A549 treated with CpdA at 1 μM for 4 hours (cell line): ENCODE results near the gene DCST2. TPM values are rescaled to one million over a fixed set of nuclear protein-coding genes. Genes with fewer than 3 reads are reported as not detected.

Experiments
- total RNA-seq: library from RNA; stranded (reverse); fragments of 200-300 nt; extraction: Qiagen RNA extraction; gene quantifications from 5 replicates; pipeline ENCODE4 v1.2.3, GENCODE V29; 2022; ENCODE audit warnings: low read depth

DCST2 gene
- 0.32 to 0.79 TPM (median 0.43 TPM) in 4 of 5 replicates, not detected in the other for total RNA-seq

DNA sequence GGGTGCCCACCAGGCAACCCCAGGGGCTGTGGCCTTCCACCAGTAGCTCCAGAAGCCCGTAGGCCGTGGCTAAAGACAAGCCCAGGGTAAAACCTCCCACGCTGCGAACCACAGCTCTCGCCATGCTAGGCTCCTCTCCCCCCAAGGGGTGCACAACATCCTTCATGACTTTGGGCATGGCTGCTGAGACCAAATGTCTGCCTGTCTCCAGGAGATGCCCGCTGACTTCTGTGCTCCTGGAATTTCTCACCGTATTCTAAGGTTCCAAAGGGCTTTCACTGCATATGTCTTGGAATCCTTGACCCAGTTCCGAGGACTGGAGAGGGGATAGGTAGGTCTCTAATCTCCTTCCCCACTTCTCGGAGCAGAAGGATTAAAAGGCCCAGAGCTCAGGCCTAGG, at the start of gene DCST2, which contains the start of gene DCST1:
Gene DCST2, minus strand, starts transcription at position 258 of the 400 bp plus-strand sequence. Its CDS starts 80 bp downstream, at position 178.
Gene DCST1, plus strand, starts transcription at position 301 of the 400 bp plus-strand sequence. CDS start 213 bp downstream, outside the sequence.

DNA sequence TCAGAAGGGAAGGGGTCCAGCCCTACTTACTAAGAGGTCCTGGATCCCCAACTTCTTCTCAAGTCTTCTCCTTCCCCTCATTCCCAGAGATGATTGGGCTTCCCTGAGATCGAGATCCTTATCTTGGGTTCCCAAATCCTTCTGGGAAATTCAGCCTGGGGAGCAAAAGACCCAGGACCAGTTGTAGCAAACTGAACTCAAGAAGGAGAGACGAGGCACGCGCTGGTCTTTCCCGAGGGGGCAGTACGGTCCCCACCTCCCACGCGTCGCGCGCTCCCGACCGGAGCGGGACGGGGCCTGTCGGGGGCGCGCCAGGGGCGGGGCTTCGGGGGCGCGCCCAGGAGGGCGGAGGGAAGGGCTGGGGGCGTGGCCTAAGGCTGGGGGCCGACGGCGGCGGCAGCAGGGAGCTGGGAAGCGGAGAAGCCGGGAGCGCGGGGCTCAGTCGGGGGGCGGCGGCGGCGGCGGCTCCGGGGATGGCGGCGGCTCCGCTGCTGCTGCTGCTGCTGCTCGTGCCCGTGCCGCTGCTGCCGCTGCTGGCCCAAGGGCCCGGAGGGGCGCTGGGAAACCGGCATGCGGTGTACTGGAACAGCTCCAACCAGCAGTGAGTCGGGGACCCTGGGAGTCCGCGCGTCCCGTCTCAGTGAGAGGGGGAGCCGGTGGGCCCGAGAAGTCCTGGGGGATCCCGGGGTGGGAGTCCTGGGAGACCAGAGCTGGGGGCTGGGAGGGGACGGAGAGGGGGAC, 45.1 kb upstream of the DCST2 start, which contains the start of gene EFNA3:
Gene EFNA3, plus strand, starts transcription at position 369 of the 741 bp plus-strand sequence. Its CDS starts 105 bp downstream, at position 474.

DNA sequence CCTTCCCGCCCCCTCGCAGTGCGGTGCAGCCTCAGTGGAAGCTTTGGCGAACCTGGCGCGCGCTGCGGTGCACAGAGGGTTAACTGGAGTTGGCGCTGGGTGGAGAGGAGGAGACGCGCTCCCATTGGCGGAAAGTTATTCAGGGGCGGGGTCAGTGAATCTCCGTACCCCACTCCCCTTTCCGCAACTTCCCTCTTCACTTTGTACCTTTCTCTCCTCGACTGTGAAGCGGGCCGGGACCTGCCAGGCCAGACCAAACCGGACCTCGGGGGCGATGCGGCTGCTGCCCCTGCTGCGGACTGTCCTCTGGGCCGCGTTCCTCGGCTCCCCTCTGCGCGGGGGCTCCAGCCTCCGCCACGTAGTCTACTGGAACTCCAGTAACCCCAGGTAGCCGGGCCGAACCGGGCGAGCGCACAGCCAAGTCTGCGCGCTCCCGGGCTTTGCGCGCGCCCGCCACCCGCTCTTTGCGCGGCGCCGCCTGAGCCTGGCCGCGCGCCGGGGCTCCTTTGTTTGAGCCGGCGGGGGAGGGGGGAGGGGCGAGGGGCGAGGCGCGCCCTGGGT, 30.0 kb upstream of the DCST2 start, which contains the start of gene EFNA4:
Gene EFNA4, plus strand, starts transcription at position 191 of the 561 bp plus-strand sequence. Its CDS starts 84 bp downstream, at position 275.

DNA sequence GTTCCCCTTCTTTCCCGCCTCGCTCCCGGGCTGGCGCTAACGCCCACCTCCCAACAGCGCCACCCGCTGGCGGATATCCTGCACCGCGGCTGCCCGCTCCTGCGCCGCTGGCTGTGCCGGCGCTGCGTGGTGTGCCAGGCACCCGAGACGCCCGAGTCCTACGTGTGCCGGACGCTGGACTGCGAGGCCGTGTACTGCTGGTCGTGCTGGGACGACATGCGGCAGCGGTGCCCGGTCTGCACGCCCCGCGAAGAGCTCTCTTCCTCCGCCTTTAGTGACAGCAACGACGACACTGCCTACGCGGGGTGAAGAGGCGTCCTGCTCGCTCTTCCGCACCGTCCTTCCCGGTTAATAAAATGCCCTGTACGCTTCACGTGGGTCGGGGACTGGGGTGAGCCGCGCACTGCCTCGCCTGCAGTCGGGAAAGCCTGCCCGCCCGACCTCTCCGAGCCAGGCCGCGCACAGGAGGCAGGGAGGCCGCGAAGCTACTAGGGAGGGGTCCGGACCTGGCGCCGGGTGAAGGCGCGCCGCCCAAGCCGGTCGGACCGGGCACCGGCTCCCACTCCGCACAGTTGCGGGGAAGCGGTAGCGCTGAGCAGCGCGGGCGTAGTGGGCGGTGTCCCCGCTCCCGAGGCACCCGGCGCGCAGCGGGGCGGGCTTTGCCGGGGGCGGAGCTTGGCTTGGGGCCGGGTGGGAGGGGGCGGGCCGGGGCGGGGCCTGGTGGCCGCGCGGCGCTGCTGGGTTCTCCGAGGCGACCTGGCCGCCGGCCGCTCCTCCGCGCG, 17.2 kb upstream of the DCST2 start, which contains the start of gene ADAM15:
Gene ADAM15, plus strand, starts transcription at position 757 of the 782 bp plus-strand sequence. CDS start 71 bp downstream, outside the sequence.

DNA sequence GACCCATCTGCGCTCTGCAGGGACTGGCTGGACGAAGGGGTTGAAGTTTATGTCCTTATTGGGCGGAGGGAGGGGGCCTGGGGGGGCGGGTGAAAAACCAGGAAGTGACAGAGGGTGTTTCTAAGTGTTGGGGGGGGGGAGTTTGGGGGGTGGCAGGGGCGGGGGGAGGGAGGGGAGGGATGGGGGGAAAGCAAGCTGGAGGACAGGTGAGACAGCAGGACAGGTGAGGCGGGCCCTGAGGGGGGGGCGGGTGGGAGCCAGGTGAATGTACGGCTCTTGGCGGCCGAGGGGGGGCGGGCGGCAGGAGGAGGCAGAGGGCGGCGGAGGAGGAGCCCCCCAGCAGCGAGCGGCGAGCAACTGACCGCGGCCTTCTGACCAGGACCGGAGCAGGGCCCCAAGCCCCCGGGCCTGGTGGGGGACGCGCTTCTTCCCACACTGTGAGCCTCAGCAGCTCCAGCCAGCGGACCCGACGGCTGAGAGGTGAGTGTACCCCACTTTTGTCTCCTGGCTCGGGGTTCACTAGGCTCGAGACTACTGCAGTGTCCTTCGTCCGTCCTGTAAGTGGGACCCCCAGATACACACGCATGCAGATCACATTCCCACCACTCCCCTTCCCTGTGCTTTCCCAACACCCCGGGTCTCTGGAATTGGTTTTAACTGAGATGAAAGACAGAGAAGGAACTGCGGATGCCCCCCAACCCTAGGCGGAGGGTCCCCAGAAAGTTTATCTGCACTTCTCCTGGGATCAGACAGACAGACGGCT, 30.9 kb downstream of the DCST2 start, which contains the start of gene ZBTB7B:
Gene ZBTB7B, plus strand, starts transcription at position 339 of the 763 bp plus-strand sequence. CDS start 11,859 bp downstream, outside the sequence.

DNA sequence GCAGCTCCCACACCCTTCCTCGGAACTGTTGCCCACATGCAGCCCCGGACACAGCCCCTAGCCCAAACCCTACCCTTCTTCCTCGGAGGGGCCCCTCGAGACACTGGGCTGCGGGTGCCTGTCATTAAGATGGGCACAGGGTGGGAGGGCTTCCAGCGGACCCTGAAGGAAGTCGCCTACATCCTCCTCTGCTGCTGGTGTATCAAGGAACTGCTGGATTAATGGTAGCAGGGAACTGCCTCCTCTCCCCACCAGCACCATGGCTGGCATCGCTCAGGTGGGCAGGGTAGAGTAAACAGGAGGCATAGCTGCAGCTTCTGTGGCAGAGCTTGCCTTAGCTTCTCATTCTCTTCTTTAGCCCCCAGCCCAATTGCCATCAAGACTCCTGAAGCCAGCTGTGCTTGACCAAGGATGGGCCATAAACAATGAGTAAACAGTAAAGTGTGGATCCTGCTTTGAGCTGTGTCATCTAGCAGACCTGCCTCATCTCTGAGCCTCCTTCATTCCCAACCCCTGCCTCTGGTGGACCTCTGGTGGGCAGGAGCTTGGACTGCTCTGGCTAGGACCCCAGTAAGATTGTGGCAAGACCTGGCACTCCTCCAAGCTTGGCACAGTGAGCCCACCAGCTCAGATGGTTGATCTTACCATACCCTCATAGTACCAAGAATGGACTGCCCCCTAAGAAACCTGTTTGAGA, 39.9 kb downstream of the DCST2 start, which contains the start of gene LENEP:
Gene LENEP, plus strand, starts transcription at position 15 of the 697 bp plus-strand sequence. Its CDS starts 22 bp downstream, at position 37.

DNA sequence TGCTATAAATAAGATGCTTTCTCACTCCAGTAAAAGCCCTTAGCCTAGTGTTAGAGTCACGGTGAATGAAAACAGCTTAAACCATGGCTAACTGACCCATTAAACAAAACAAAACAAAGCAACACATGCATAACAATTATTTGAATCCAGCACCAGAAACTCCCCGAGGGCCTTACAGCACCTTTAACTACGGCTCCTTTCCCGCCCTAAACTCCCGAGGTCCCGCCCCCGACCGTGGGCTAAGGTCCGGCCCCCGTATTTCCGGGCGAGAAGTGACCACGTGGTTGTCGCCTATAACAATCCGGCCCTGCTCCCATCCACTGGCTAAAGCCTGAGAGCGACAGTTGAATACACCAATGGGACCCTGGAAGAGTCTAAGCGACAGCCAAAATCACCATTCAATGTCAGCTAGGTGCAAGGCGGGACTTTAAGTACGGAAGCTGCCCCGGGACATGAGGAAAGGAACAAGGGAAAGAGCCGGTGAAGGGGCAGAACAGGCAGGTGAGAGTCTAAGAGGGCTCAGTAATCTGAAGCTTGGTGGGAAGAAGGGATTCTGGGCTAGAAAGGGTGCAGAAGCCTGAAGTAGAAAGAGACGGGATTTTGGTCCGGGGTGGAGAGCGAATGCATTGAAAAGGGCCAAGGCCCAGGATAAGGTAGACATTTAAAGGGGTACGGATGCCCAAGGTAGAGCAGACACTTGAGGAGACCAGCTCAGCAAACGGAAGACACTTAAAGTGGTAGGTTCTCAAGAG, 50.5 kb downstream of the DCST2 start, which contains the start of gene FLAD1:
Gene FLAD1, plus strand, starts transcription at position 448 of the 752 bp plus-strand sequence. CDS start 351 bp downstream, outside the sequence.

DNA sequence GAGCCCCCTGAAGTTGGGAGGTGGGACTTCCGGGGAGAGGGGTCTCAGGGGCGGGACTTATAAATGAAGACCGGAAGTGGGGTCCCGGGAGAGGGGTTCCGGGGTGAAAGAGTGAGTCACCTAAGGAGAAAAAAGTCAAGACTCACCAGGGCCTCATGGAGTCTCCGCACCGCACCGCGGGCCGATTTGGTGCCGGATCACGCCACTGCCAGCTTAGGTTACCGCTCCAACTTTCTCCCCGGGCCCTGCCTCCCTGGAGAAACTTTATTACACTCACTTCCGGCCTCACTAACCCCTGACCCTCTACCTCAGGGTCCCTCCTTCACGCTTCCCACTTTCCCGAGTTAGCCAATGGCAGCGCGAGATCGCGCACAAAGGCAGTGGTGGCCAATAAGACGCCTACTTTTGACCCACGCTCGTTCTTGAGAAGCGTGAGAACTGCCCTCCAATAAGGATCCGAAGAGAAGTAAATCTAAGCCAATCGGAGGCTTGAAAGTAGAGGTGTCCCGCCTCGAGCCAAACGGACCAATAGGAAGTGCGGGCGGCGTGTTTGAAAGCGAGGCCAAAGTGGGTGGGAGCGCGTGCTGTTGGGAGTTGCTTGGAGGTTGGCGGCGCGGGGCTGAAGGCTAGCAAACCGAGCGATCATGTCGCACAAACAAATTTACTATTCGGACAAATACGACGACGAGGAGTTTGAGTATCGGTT, 59.3 kb downstream of the DCST2 start, which contains the start of gene CKS1B:
Gene CKS1B, plus strand, starts transcription at position 580 of the 706 bp plus-strand sequence. Its CDS starts 65 bp downstream, at position 645.

DNA sequence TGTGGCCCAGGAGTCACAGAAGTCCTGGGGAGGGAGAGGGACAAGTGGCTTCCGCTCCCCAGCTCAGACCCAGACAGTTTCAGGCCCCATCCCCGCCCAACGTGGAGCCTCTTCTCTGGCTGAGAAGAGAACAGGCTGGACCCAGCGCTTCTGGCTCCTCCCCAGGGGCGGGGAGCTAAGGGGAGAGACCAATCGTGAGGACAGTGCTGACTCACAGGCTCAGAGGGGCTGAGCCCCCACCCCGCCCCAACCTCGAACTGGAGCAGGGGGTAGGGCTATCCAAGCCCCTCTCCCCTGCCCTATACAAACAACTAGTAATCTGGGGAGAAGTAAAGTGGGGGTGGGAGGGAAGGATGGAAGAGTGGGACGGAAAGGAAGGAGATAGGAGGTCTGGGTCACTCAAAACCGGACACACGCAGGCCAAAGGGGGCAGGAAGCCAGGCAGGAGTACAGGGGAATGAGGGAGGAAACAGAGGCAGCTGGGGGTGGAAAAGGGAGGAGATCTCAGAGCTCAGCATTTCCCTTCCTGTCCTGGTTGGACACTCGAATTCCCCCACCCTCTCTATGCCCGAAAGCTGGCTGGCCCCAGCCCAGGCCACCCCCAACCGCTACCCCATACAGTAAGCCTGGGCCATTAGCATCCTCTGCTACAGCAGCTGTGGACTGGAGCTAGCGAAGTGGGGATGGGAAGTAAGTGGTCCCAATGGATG, 62.8 kb downstream of the DCST2 start, which contains the start of gene SHC1:
Gene SHC1, minus strand, starts transcription at position 117 of the 710 bp plus-strand sequence. CDS start 221 bp downstream, outside the sequence.

Other genes with a start within 250 kb of the DCST2 start
- gene KCNN3, start 163.5 kb downstream of the DCST2 start, total RNA-seq, result 0.05 to 0.07 TPM (median 0.05 TPM) in 3 of 5 replicates, not detected in the others
- 38.2 to 44.2 TPM (median 41.9 TPM) in 5 replicates for gene PMVK, start 97.1 kb downstream of the DCST2 start, total RNA-seq
- gene PBXIP1, start 77.7 kb downstream of the DCST2 start, total RNA-seq, result 12.4 to 16.4 TPM (median 15.2 TPM) in 5 replicates
- 19.2 to 24.9 TPM (median 22.4 TPM) in 5 replicates for gene PYGO2, start 72.0 kb downstream of the DCST2 start, total RNA-seq
- 128 to 148 TPM (median 144 TPM) in 5 replicates for gene SHC1, start 63.0 kb downstream of the DCST2 start, total RNA-seq
- gene CKS1B, start 59.1 kb downstream of the DCST2 start, total RNA-seq, result 314 to 378 TPM (median 356 TPM) in 5 replicates
- 38.6 to 46.1 TPM (median 42.8 TPM) in 5 replicates for gene FLAD1, start 50.4 kb downstream of the DCST2 start, total RNA-seq
- gene LENEP, start 40.2 kb downstream of the DCST2 start, total RNA-seq, result not detected in 5 replicates
- 16.3 to 24.6 TPM (median 22.0 TPM) in 5 replicates for gene ZBTB7B, start 31.0 kb downstream of the DCST2 start, total RNA-seq
- 0.02 TPM in 1 of 5 replicates, not detected in the others for gene DCST1, start within 50 bp of the DCST2 start, total RNA-seq
- gene ADAM15, start 17.5 kb upstream of the DCST2 start, total RNA-seq, result 53.3 to 78.1 TPM (median 69.5 TPM) in 5 replicates
- gene EFNA4, start 30.0 kb upstream of the DCST2 start, total RNA-seq, result 7.0 to 10.0 TPM (median 8.4 TPM) in 5 replicates
- gene EFNA3, start 45.1 kb upstream of the DCST2 start, total RNA-seq, result 2.3 to 5.0 TPM (median 4.7 TPM) in 5 replicates
- gene EFNA1, start 94.1 kb upstream of the DCST2 start, total RNA-seq, result 35.9 to 42.4 TPM (median 36.7 TPM) in 5 replicates
- 32.2 to 36.2 TPM (median 34.4 TPM) in 5 replicates for gene SLC50A1, start 102.1 kb upstream of the DCST2 start, total RNA-seq
- gene DPM3, start 106.8 kb upstream of the DCST2 start, total RNA-seq, result 63.4 to 108 TPM (median 93.8 TPM) in 5 replicates
- 200 to 262 TPM (median 243 TPM) in 5 replicates for gene KRTCAP2, start 139.5 kb upstream of the DCST2 start, total RNA-seq
- gene TRIM46, start 140.1 kb upstream of the DCST2 start, total RNA-seq, result 1.2 to 1.6 TPM (median 1.5 TPM) in 5 replicates
- gene THBS3, start 174.1 kb upstream of the DCST2 start, total RNA-seq, result 7.8 to 10.1 TPM (median 9.5 TPM) in 5 replicates
- gene MTX1, start 174.9 kb upstream of the DCST2 start, total RNA-seq, result 66.1 to 77.7 TPM (median 70.8 TPM) in 5 replicates
- 25.8 to 40.1 TPM (median 36.2 TPM) in 5 replicates for gene ENTREP3, start 221.7 kb upstream of the DCST2 start, total RNA-seq
- 91.8 to 138 TPM (median 132 TPM) in 5 replicates for gene SCAMP3, start 228.6 kb upstream of the DCST2 start, total RNA-seq
- 21.7 to 30.7 TPM (median 27.5 TPM) in 5 replicates for gene CLK2, start 239.7 kb upstream of the DCST2 start, total RNA-seq
- gene HCN3, start 243.7 kb upstream of the DCST2 start, total RNA-seq, result 2.9 to 5.8 TPM (median 4.5 TPM) in 5 replicates